Activated T-cell treated with anti-CD3 and anti-CD28 coated beads, Interleukin-2, amount 50 U/mL, for 24 hours (primary cell): ENCODE measurements around the gene ZNF236.
A peak's percentile ranks its signal among the peaks of the same experiment; 100 is the strongest.

ENCODE experiments used
- DNase-seq: peaks from one replicate; pipeline ENCODE4 v3.0.0-alpha.2; 2020
- H3K27ac Mint-ChIP-seq: 2 replicates; pipeline ENCODE4 v1.8.0; 2020; ENCODE audit warnings: mild to moderate bottlenecking, mixed read lengths
- H3K27me3 Mint-ChIP-seq: 2 replicates; pipeline ENCODE4 v1.8.0; 2020; ENCODE audit warnings: mixed read lengths
- H3K36me3 Mint-ChIP-seq: 2 replicates; pipeline ENCODE4 v1.8.0; 2020; ENCODE audit warnings: low read depth, mixed read lengths
- H3K4me1 Mint-ChIP-seq: 2 replicates; pipeline ENCODE4 v1.8.0; 2020; ENCODE audit warnings: low read depth, mixed read lengths
- H3K4me3 Mint-ChIP-seq: 2 replicates; pipeline ENCODE4 v1.8.0; 2020; ENCODE audit warnings: mild to moderate bottlenecking, moderate library complexity, mixed read lengths
- H3K9me3 Mint-ChIP-seq: 2 replicates; pipeline ENCODE4 v1.8.0; 2020; ENCODE audit warnings: mixed read lengths

Gene ZNF236

GRCh38 chr18:76895498-76895897 is 73.1 kb downstream of the ZNF236 start:
- no peak overlapping the region for H3K27ac Mint-ChIP-seq
- H3K9me3 Mint-ChIP-seq: no peaks in the 10 kb centered on the region
- peaks cover 86% of the 10 kb centered on the region for H3K36me3 Mint-ChIP-seq
- H3K4me3 Mint-ChIP-seq: no peak overlapping the region
- H3K27me3 Mint-ChIP-seq: no peaks in the 10 kb centered on the region
- H3K4me1 Mint-ChIP-seq: no peaks in the 10 kb centered on the region
- DNase-seq: no peak

- no peaks in the 10 kb centered on the region for H3K4me1 Mint-ChIP-seq
- H3K36me3 Mint-ChIP-seq: peaks cover 82% of the 10 kb centered on the region
- H3K27me3 Mint-ChIP-seq: no peaks in the 10 kb centered on the region
- no peak for DNase-seq
- H3K27ac Mint-ChIP-seq: no peak overlapping the region
- no peaks in the 10 kb centered on the region for H3K9me3 Mint-ChIP-seq
- H3K4me3 Mint-ChIP-seq: no peak overlapping the region
These were observed 74.3 kb downstream of the ZNF236 start for GRCh38 chr18:76896677-76897076.

GRCh38 chr18:76897257-76897656 is 74.9 kb downstream of the ZNF236 start:
- no peak for DNase-seq
- no peaks in the 10 kb centered on the region for H3K9me3 Mint-ChIP-seq
- no peaks in the 10 kb centered on the region for H3K27me3 Mint-ChIP-seq
- H3K4me3 Mint-ChIP-seq: no peak overlapping the region
- H3K4me1 Mint-ChIP-seq: no peaks in the 10 kb centered on the region
- H3K36me3 Mint-ChIP-seq: peaks cover 84% of the 10 kb centered on the region
- no peak overlapping the region for H3K27ac Mint-ChIP-seq

- no peaks in the 10 kb centered on the region for H3K9me3 Mint-ChIP-seq
- no peak overlapping the region for H3K4me3 Mint-ChIP-seq
- peaks cover 85% of the 10 kb centered on the region for H3K36me3 Mint-ChIP-seq
- no peak for DNase-seq
- no peaks in the 10 kb centered on the region for H3K27me3 Mint-ChIP-seq
- H3K4me1 Mint-ChIP-seq: no peaks in the 10 kb centered on the region
- H3K27ac Mint-ChIP-seq: no peak overlapping the region
These were observed 81.0 kb downstream of the ZNF236 start for GRCh38 chr18:76903386-76903785.

- no peaks in the 10 kb centered on the region for H3K27me3 Mint-ChIP-seq
- no peak for DNase-seq
- no peaks in the 10 kb centered on the region for H3K4me1 Mint-ChIP-seq
- no peaks in the 10 kb centered on the region for H3K9me3 Mint-ChIP-seq
- no peak overlapping the region for H3K4me3 Mint-ChIP-seq
- H3K27ac Mint-ChIP-seq: no peak overlapping the region
- peaks cover 84% of the 10 kb centered on the region for H3K36me3 Mint-ChIP-seq
These were observed 83.5 kb downstream of the ZNF236 start for GRCh38 chr18:76905821-76906220.

GRCh38 chr18:76908277-76908676 is 85.9 kb downstream of the ZNF236 start:
- Mint-ChIP-seq H3K27me3 (no peaks in the 10 kb centered on the region), H3K4me1 (no peaks in the 10 kb centered on the region), H3K27ac (no peak overlapping the region), H3K4me3 (no peak overlapping the region), H3K9me3 (no peaks in the 10 kb centered on the region), H3K36me3 (peaks cover 86% of the 10 kb centered on the region)
- no peak for DNase-seq

- no peak overlapping the region for H3K27ac Mint-ChIP-seq
- peaks cover 90% of the 10 kb centered on the region for H3K36me3 Mint-ChIP-seq
- peaks cover 2% of the 10 kb centered on the region for H3K4me1 Mint-ChIP-seq
These were observed 87.1 kb downstream of the ZNF236 start for GRCh38 chr18:76909439-76909838.

GRCh38 chr18:76911440-76911839 is 89.1 kb downstream of the ZNF236 start:
- no peaks in the 10 kb centered on the region for H3K27me3 Mint-ChIP-seq
- DNase-seq: no peak
- H3K4me3 Mint-ChIP-seq: no peak overlapping the region
- peaks cover 88% of the 10 kb centered on the region for H3K36me3 Mint-ChIP-seq
- H3K9me3 Mint-ChIP-seq: no peaks in the 10 kb centered on the region
- H3K27ac Mint-ChIP-seq: no peak overlapping the region
- peaks cover 2% of the 10 kb centered on the region for H3K4me1 Mint-ChIP-seq

More at GRCh38 chr18:76909439-76909838, 87.1 kb downstream of the ZNF236 start:
- DNase-seq: no peak
- Mint-ChIP-seq H3K4me3 (no peak overlapping the region), H3K27me3 (no peaks in the 10 kb centered on the region), H3K9me3 (no peaks in the 10 kb centered on the region)

GRCh38 chr18:76913583-76913982 is 91.2 kb downstream of the ZNF236 start:
- Mint-ChIP-seq H3K27ac (no peak overlapping the region), H3K4me3 (no peak overlapping the region), H3K9me3 (no peaks in the 10 kb centered on the region), H3K36me3 (peaks cover 90% of the 10 kb centered on the region), H3K27me3 (no peaks in the 10 kb centered on the region), H3K4me1 (peaks cover 2% of the 10 kb centered on the region)
- DNase-seq: no peak

- H3K27ac Mint-ChIP-seq: no peak overlapping the region
These were observed 92.0 kb downstream of the ZNF236 start for GRCh38 chr18:76914314-76914713.

GRCh38 chr18:76914796-76915195 is 92.4 kb downstream of the ZNF236 start:
- H3K36me3 Mint-ChIP-seq: peaks cover 92% of the 10 kb centered on the region
- no peaks in the 10 kb centered on the region for H3K9me3 Mint-ChIP-seq
- DNase-seq: no peak
- peaks cover 2% of the 10 kb centered on the region for H3K4me1 Mint-ChIP-seq
- no peak overlapping the region for H3K4me3 Mint-ChIP-seq
- no peak overlapping the region for H3K27ac Mint-ChIP-seq
- H3K27me3 Mint-ChIP-seq: no peaks in the 10 kb centered on the region

More at GRCh38 chr18:76914314-76914713, 92.0 kb downstream of the ZNF236 start:
- no peak overlapping the region for H3K4me3 Mint-ChIP-seq
- H3K36me3 Mint-ChIP-seq: peaks cover 92% of the 10 kb centered on the region
- H3K27me3 Mint-ChIP-seq: no peaks in the 10 kb centered on the region
- no peak for DNase-seq
- H3K9me3 Mint-ChIP-seq: no peaks in the 10 kb centered on the region
- peaks cover 2% of the 10 kb centered on the region for H3K4me1 Mint-ChIP-seq

- Mint-ChIP-seq H3K27ac (no peak overlapping the region), H3K4me3 (no peak overlapping the region), H3K9me3 (no peaks in the 10 kb centered on the region), H3K27me3 (no peaks in the 10 kb centered on the region), H3K36me3 (peaks cover 92% of the 10 kb centered on the region), H3K4me1 (peaks cover 2% of the 10 kb centered on the region)
- DNase-seq: no peak
These were observed 93.1 kb downstream of the ZNF236 start for GRCh38 chr18:76915456-76915855.

GRCh38 chr18:76920974-76921373 is 98.6 kb downstream of the ZNF236 start:
- Mint-ChIP-seq H3K27me3 (no peaks in the 10 kb centered on the region), H3K36me3 (peaks cover 96% of the 10 kb centered on the region), H3K27ac (no peak overlapping the region), H3K4me3 (no peak overlapping the region), H3K4me1 (peaks cover 12% of the 10 kb centered on the region), H3K9me3 (no peaks in the 10 kb centered on the region)
- DNase-seq: no peak

- H3K9me3 Mint-ChIP-seq: no peaks in the 10 kb centered on the region
- H3K36me3 Mint-ChIP-seq: peaks cover 96% of the 10 kb centered on the region
- H3K27me3 Mint-ChIP-seq: no peaks in the 10 kb centered on the region
- peak; percentile 49 for DNase-seq
- peaks cover 12% of the 10 kb centered on the region for H3K4me1 Mint-ChIP-seq
- H3K27ac Mint-ChIP-seq: peak overlapping the region; percentile 42
- H3K4me3 Mint-ChIP-seq: no peak overlapping the region
These were observed 99.8 kb downstream of the ZNF236 start for GRCh38 chr18:76922107-76922506.

- no peaks in the 10 kb centered on the region for H3K9me3 Mint-ChIP-seq
- no peak for DNase-seq
- H3K4me3 Mint-ChIP-seq: no peak overlapping the region
- H3K36me3 Mint-ChIP-seq: peaks cover 92% of the 10 kb centered on the region
- no peaks in the 10 kb centered on the region for H3K27me3 Mint-ChIP-seq
- H3K4me1 Mint-ChIP-seq: peaks cover 13% of the 10 kb centered on the region
- no peak overlapping the region for H3K27ac Mint-ChIP-seq
These were observed 101.2 kb downstream of the ZNF236 start for GRCh38 chr18:76923485-76924085.

- Mint-ChIP-seq H3K4me1 (peaks cover 15% of the 10 kb centered on the region), H3K4me3 (no peak overlapping the region), H3K27ac (no peak overlapping the region), H3K27me3 (no peaks in the 10 kb centered on the region), H3K36me3 (peaks cover 92% of the 10 kb centered on the region), H3K9me3 (no peaks in the 10 kb centered on the region)
- DNase-seq: no peak
These were observed 103.1 kb downstream of the ZNF236 start for GRCh38 chr18:76925501-76925900.
